CD4-positive, alpha-beta T cell treated with Interleukin-4 for 4 hours (primary cell): ENCODE measurements around the gene PSMG3.

Experiments
- DNase-seq: peaks from one replicate; pipeline ENCODE4 v3.0.0-alpha.2; 2020

Gene PSMG3

GRCh38 chr7:1542841-1543747 is 26.7 kb downstream of the PSMG3 start:
- DNase-seq, result no peak

- DNase-seq, result no peak
Measured at GRCh38 chr7:1542329-1542728, 27.5 kb downstream of the PSMG3 start.

GRCh38 chr7:1541431-1542162 is 28.2 kb downstream of the PSMG3 start:
- no peak for DNase-seq

GRCh38 chr7:1540776-1541271 is 29.0 kb downstream of the PSMG3 start:
- no peak for DNase-seq

GRCh38 chr7:1539882-1540775 is 29.7 kb downstream of the PSMG3 start:
- DNase-seq, result no peak

- DNase-seq, result no peak
Measured at GRCh38 chr7:1539181-1539881, 30.5 kb downstream of the PSMG3 start.

GRCh38 chr7:1538544-1539180 is 31.2 kb downstream of the PSMG3 start:
- DNase-seq, result no peak

GRCh38 chr7:1537535-1538412 is 32.1 kb downstream of the PSMG3 start:
- DNase-seq, result no peak

GRCh38 chr7:1536743-1537534 is 32.9 kb downstream of the PSMG3 start:
- DNase-seq, result no peak

- DNase-seq, result no peak
Measured at GRCh38 chr7:1536455-1536742, 33.4 kb downstream of the PSMG3 start.

- DNase-seq, result no peak
Measured at GRCh38 chr7:1535701-1536454, 34.0 kb downstream of the PSMG3 start.

GRCh38 chr7:1535100-1535458 is 34.8 kb downstream of the PSMG3 start:
- no peak for DNase-seq

GRCh38 chr7:1534330-1535099 is 35.3 kb downstream of the PSMG3 start:
- DNase-seq, result no peak

GRCh38 chr7:1533547-1534329 is 36.1 kb downstream of the PSMG3 start:
- peak; percentile 18 for DNase-seq

- no peak for DNase-seq
Measured at GRCh38 chr7:1533255-1533546, 36.6 kb downstream of the PSMG3 start.

- DNase-seq, result peak; percentile 80
Measured at GRCh38 chr7:1532456-1533254, 37.2 kb downstream of the PSMG3 start.

- DNase-seq, result peak; percentile 13
Measured at GRCh38 chr7:1531979-1532455, 37.8 kb downstream of the PSMG3 start.
